IMR-90 (cell line): ENCODE data around the gene WDFY2. TPM values are rescaled to one million over a fixed set of nuclear protein-coding genes. Genes with fewer than 3 reads are reported as not detected.

Experiments
- ATAC-seq: fragments of 200-7000 bp; cut with Tn5 transposase; 2 replicates; pipeline ENCODE4 v1.9.1; 2020; ENCODE audit warnings: low read depth, mild to moderate bottlenecking, moderate library complexity
- BruUV-seq: library from RNA; stranded (reverse); fragments of 400-500 nt; replicated peaks from 2 replicates; lab custom pipeline; 2021; lab: Mats Ljungman, UMichigan
- CTCF ChIA-PET: fragments of 300-600 bp; formaldehyde crosslinking; extraction: SDS; loops from one replicate; lab custom pipeline; 2021; ENCODE audit warnings: antibody characterized with exemption; lab: Yijun Ruan, JAX
- POLR2A ChIA-PET: fragments of 300-600 bp; sonication (Branson Sonifier 250); formaldehyde crosslinking; loops from one replicate; lab custom pipeline; 2022; ENCODE audit warnings: antibody characterized with exemption; ENCODE audit not compliant: unreplicated experiment; lab: Charles Lee
- DNase-seq: peaks from one replicate; pipeline ENCODE4 v3.0.0; 2013
- H2AFZ ChIP-seq: replicated peaks from 2 replicates; pipeline ENCODE3; 2013; ENCODE audit warnings: low read length, mild to moderate bottlenecking; ENCODE audit not compliant: poor library complexity
- H2AK5ac ChIP-seq: 2 replicates; pipeline ENCODE4 v1.6.1; 2013; ENCODE audit warnings: low read depth, low read length, inconsistent platforms
- H2AK9ac ChIP-seq: replicated peaks from 2 replicates; pipeline ENCODE3; 2013; ENCODE audit warnings: mild to moderate bottlenecking, low read depth, low read length, moderate library complexity; ENCODE audit not compliant: poor library complexity
- H2BK120ac ChIP-seq: 2 replicates; pipeline ENCODE4 v1.6.1; 2013; ENCODE audit warnings: low read depth, low read length, inconsistent platforms
- H2BK15ac ChIP-seq: 3 replicates; pipeline ENCODE4 v1.6.1; 2013; ENCODE audit warnings: low read depth, low read length, inconsistent platforms
- H2BK20ac ChIP-seq: 2 replicates; pipeline ENCODE4 v1.6.1; 2013; ENCODE audit warnings: low read depth, mild to moderate bottlenecking, inconsistent platforms, low read length, moderate library complexity
- H2BK5ac ChIP-seq: 2 replicates; pipeline ENCODE4 v1.6.1; 2013; ENCODE audit warnings: mild to moderate bottlenecking, low read depth, low read length, inconsistent platforms; ENCODE audit not compliant: poor library complexity, severe bottlenecking
- H3K14ac ChIP-seq: replicated peaks from 2 replicates; pipeline ENCODE4 v1.6.1; 2013; ENCODE audit warnings: low read depth, low read length, inconsistent platforms
- H3K18ac ChIP-seq: 2 replicates; pipeline ENCODE4 v1.6.1; 2013; ENCODE audit warnings: low read depth, low read length, control low read depth
- H3K23ac ChIP-seq: 2 replicates; pipeline ENCODE4 v1.6.1; 2013; ENCODE audit warnings: low read depth, low read length, inconsistent platforms
- H3K27ac ChIP-seq: 2 replicates; pipeline ENCODE4 v1.5.1; 2013; ENCODE audit warnings: mild to moderate bottlenecking, control low read depth, low read length; ENCODE audit not compliant: insufficient read depth
- H3K27me3 ChIP-seq: 2 replicates; pipeline ENCODE4 v1.6.1; 2013; ENCODE audit warnings: low read length; ENCODE audit not compliant: control insufficient read depth, insufficient read depth
- H3K36me3 ChIP-seq: 2 replicates; pipeline ENCODE4 v1.6.1; 2013; ENCODE audit warnings: low read length, mixed read lengths; ENCODE audit not compliant: control insufficient read depth, insufficient read depth
- H3K4ac ChIP-seq: 2 replicates; pipeline ENCODE4 v1.6.1; 2013; ENCODE audit warnings: low read depth, low read length, inconsistent platforms
- H3K4me1 ChIP-seq: 2 replicates; pipeline ENCODE4 v1.6.1; 2013; ENCODE audit warnings: low read length, mixed read lengths; ENCODE audit not compliant: control insufficient read depth, insufficient read depth
- H3K4me2 ChIP-seq: 2 replicates; pipeline ENCODE4 v1.6.1; 2013; ENCODE audit warnings: low read depth, mild to moderate bottlenecking, control low read depth, low read length, moderate library complexity
- H3K4me3 ChIP-seq: 2 replicates; pipeline ENCODE4 v1.5.1; 2013; ENCODE audit warnings: low read depth, mild to moderate bottlenecking, control low read depth, low read length, moderate library complexity; ENCODE audit not compliant: insufficient read depth
- H3K56ac ChIP-seq: 2 replicates; pipeline ENCODE4 v1.6.1; 2013; ENCODE audit warnings: low read length, inconsistent platforms; ENCODE audit not compliant: insufficient read depth; ENCODE audit errors: extremely low read depth
- H3K79me1 ChIP-seq, 2 experiments: 2 replicates each; pipeline ENCODE4 v1.6.1; 2013; ENCODE audit warnings: low read length in 2 of 2, inconsistent platforms in 1 of 2, low read depth in 1 of 2
- H3K9ac ChIP-seq: 2 replicates; pipeline ENCODE4 v1.6.1; 2013; ENCODE audit warnings: low read depth, low read length, control low read depth
- H3K9me1 ChIP-seq: 2 replicates; pipeline ENCODE4 v1.6.1; 2013; ENCODE audit warnings: low read length, inconsistent platforms; ENCODE audit not compliant: insufficient read depth
- H3K9me3 ChIP-seq: 2 replicates; pipeline ENCODE4 v1.6.1; 2013; ENCODE audit warnings: low read length; ENCODE audit not compliant: control insufficient read depth, insufficient read depth
- H4K20me1 ChIP-seq: 2 replicates; pipeline ENCODE4 v1.6.1; 2013; ENCODE audit warnings: low read length, inconsistent platforms; ENCODE audit not compliant: insufficient read depth
- H4K5ac ChIP-seq: 2 replicates; pipeline ENCODE4 v1.6.1; 2013; ENCODE audit warnings: mild to moderate bottlenecking, low read depth, low read length, control low read depth
- H4K8ac ChIP-seq, 2 experiments: 2 replicates each; pipeline ENCODE4 v1.6.1; 2013; ENCODE audit warnings: low read depth in 2 of 2, low read length in 2 of 2, control low read depth in 1 of 2, inconsistent platforms in 1 of 2
- H4K91ac ChIP-seq: 2 replicates; pipeline ENCODE4 v1.6.1; 2013; ENCODE audit warnings: low read depth, low read length, inconsistent platforms; ENCODE audit not compliant: insufficient read depth
- BHLHE40 ChIP-seq: fragments of 150-350 bp; IDR thresholded peaks from 2 replicates; pipeline ENCODE4 v1.6.1; 2016; ENCODE audit warnings: mild to moderate bottlenecking, low read depth, low read length
- CEBPB ChIP-seq: IDR thresholded peaks from 2 replicates; pipeline ENCODE4 v1.6.1; 2012; ENCODE audit warnings: low read depth, low read length, improper control_type of control experiment
- CHD1 ChIP-seq: IDR thresholded peaks from 2 replicates; pipeline ENCODE4 v1.6.1; 2012; ENCODE audit warnings: low read depth, low read length, improper control_type of control experiment
- CTCF ChIP-seq: conservative IDR thresholded peaks from 2 replicates; pipeline ENCODE4 v1.5.1; 2012; ENCODE audit warnings: mild to moderate bottlenecking, low read depth, low read length, improper control_type of control experiment
- ELK1 ChIP-seq: fragments of 150-350 bp; IDR thresholded peaks from 2 replicates; pipeline ENCODE4 v1.6.1; 2016; ENCODE audit warnings: low read depth, mild to moderate bottlenecking, low read length, moderate library complexity, borderline replicate concordance
- FOS ChIP-seq: fragments of 150-350 bp; IDR thresholded peaks from 2 replicates; pipeline ENCODE4 v1.6.1; 2016; ENCODE audit warnings: low read depth, low read length
- MAFK ChIP-seq: IDR thresholded peaks from 2 replicates; pipeline ENCODE4 v1.6.1; 2012; ENCODE audit warnings: low read depth, low read length, improper control_type of control experiment
- MAZ ChIP-seq: IDR thresholded peaks from 2 replicates; pipeline ENCODE4 v1.6.1; 2012; ENCODE audit warnings: low read depth, mild to moderate bottlenecking, low read length, improper control_type of control experiment, moderate library complexity, borderline replicate concordance
- MXI1 ChIP-seq: IDR thresholded peaks from 2 replicates; pipeline ENCODE4 v1.6.1; 2012; ENCODE audit warnings: low read depth, mild to moderate bottlenecking, low read length, moderate library complexity, borderline replicate concordance
- NFE2L2 ChIP-seq: fragments of 150-350 bp; IDR thresholded peaks from 2 replicates; pipeline ENCODE4 v1.6.1; 2016; ENCODE audit warnings: low read depth, mild to moderate bottlenecking, low read length
- POLR2A ChIP-seq: IDR thresholded peaks from 2 replicates; pipeline ENCODE4 v1.6.1; 2012; ENCODE audit warnings: mild to moderate bottlenecking, low read depth, low read length
- RAD21 ChIP-seq: IDR thresholded peaks from 2 replicates; pipeline ENCODE4 v1.6.1; 2012; ENCODE audit warnings: low read length, improper control_type of control experiment
- RCOR1 ChIP-seq: IDR thresholded peaks from 2 replicates; pipeline ENCODE4 v1.6.1; 2012; ENCODE audit warnings: mild to moderate bottlenecking, low read length, improper control_type of control experiment; ENCODE audit not compliant: insufficient replicate concordance
- RFX5 ChIP-seq: IDR thresholded peaks from 2 replicates; pipeline ENCODE4 v1.8.0; 2012; ENCODE audit warnings: low read depth, mild to moderate bottlenecking, low read length, moderate library complexity
- SMC3 ChIP-seq: fragments of 150-350 bp; IDR thresholded peaks from 2 replicates; pipeline ENCODE4 v1.6.1; 2016; ENCODE audit warnings: low read depth, mild to moderate bottlenecking, antibody characterized with exemption, low read length, moderate library complexity
- USF2 ChIP-seq: fragments of 150-350 bp; IDR thresholded peaks from 2 replicates; pipeline ENCODE4 v1.6.1; 2017; ENCODE audit warnings: mild to moderate bottlenecking, antibody characterized with exemption, low read length, low read depth
- WGBS, 2 experiments: methylation state at CpG; one replicate each; pipeline versions ENCODE4 v1.1.5 to v1.1.7; 2013; ENCODE audit warnings: missing lambda C conversion rate in 2 of 2; ENCODE audit not compliant: insufficient read length in 1 of 2; ENCODE audit errors: extremely low coverage in 2 of 2; 5-methylcytosine and 5-hydroxymethylcytosine counted together
- dilution Hi-C: fragments of 300-500 bp; cut with HindIII; formaldehyde crosslinking; loops from one replicate; pipeline ENCODE4 v1.14.3; 2018; ENCODE audit warnings: low sequenced_read_pairs; ENCODE audit not compliant: unreplicated experiment
- in situ Hi-C: fragments of 300-500 bp; cut with MboI; formaldehyde crosslinking; loops from 3 replicates; pipeline ENCODE4 v1.14.3; 2019; ENCODE audit warnings: low sequenced_read_pairs, inconsistent platforms, mixed read lengths
- intact Hi-C: fragments of 100-400 bp; cut with micrococcal nuclease; formaldehyde crosslinking; loops from 2 replicates; pipeline ENCODE4 v1.10.0; 2022
- polyA plus RNA-seq, 3 experiments: library from polyadenylated mRNA; depleted of rRNA; stranded (reverse); fragments of >200 nt; gene quantifications; 2 replicates each; pipeline ENCODE4 v1.2.3, GENCODE V29; 2012; ENCODE audit warnings: low replicate concordance in 1 of 3
- total RNA-seq: library from RNA; depleted of rRNA; stranded (reverse); fragments of >200 nt; gene quantifications from 2 replicates; pipeline ENCODE4 v1.2.3, GENCODE V29; 2012

Gene WDFY2
- total and polyA plus RNA-seq, 2 of the 4 experiments (the other 2 are of a cell fraction): 4.3 to 5.4 TPM

GRCh38 chr13:51628059-51628852 is 44.0 kb downstream of the WDFY2 start:
- in situ Hi-C loops (no loop called here), dilution Hi-C loops (no loop called here), intact Hi-C loops (no loop called here)
- no peaks in the 10 kb centered on the region for H3K9me3 ChIP-seq
- no peak overlapping the region for H2AK5ac ChIP-seq
- no peak overlapping the region for H3K23ac ChIP-seq
- H2AFZ ChIP-seq: no peak overlapping the region
- H3K4me2 ChIP-seq: no peak overlapping the region
- peak overlapping the region; percentile 20 for H2AK9ac ChIP-seq
- H3K27ac ChIP-seq: no peak overlapping the region
- ChIA-PET POLR2A (no interaction called here), CTCF (no interaction called here)
- no peak overlapping the region for H2BK20ac ChIP-seq
- no peak overlapping the region for H4K91ac ChIP-seq
- H3K9ac ChIP-seq: no peak overlapping the region
- H3K14ac ChIP-seq: no peak overlapping the region
- H4K5ac ChIP-seq: no peak overlapping the region
- no peak overlapping the region for H3K4ac ChIP-seq
- H3K79me1 ChIP-seq: peaks cover 32 to 80% of the 10 kb centered on the region in 2 experiments
- peaks cover 11% of the 10 kb centered on the region for H3K9me1 ChIP-seq
- H3K56ac ChIP-seq: no peak overlapping the region
- H2BK15ac ChIP-seq: no peak overlapping the region
- H3K36me3 ChIP-seq: no peaks in the 10 kb centered on the region
- H3K4me3 ChIP-seq: no peak overlapping the region
- TF ChIP-seq CEBPB: no peak
- no peak for TF ChIP-seq MAZ
- TF ChIP-seq BHLHE40: no peak
- TF ChIP-seq SMC3: no peak
- TF ChIP-seq MXI1: no peak
- no peak for TF ChIP-seq NFE2L2
- no peak for TF ChIP-seq CHD1
- TF ChIP-seq RAD21: no peak
- no peak for TF ChIP-seq POLR2A
- no peak for TF ChIP-seq CTCF
- no peak for TF ChIP-seq ELK1
- no peak for TF ChIP-seq MAFK
- no peak for TF ChIP-seq RFX5
- TF ChIP-seq FOS: no peak
- TF ChIP-seq RCOR1: no peak
- no peak for TF ChIP-seq USF2
- BruUV-seq: no TSS peak
- no peak overlapping the region for H2BK5ac ChIP-seq
- no peak overlapping the region for H2BK120ac ChIP-seq
- H4K8ac ChIP-seq: no peak overlapping the region
- ATAC-seq (no peak), DNase-seq (no peak)
- no peaks in the 10 kb centered on the region for H4K20me1 ChIP-seq
- no peak overlapping the region for H3K18ac ChIP-seq
- no peaks in the 10 kb centered on the region for H3K27me3 ChIP-seq
- peaks cover 15% of the 10 kb centered on the region for H3K4me1 ChIP-seq
- 86% methylated on average over 6 of the region's 21 CpGs; no CpG with 5 or more reads in 1 of the 2 experiments for WGBS, 2 experiments
